ENCODE data around the gene POLN.

Gene POLN

GRCh38 chr4:2253160-2254084, 11.5 kb upstream of the POLN start:
- Histone ChIP-seq H3K9me2 (ENCODE audit: low read depth, low read length) (no peaks in the 10 kb centered on the region), H3K27ac (ENCODE audit: low read depth, low read length, poor library complexity, severe bottlenecking) (no peak overlapping the region)

GRCh38 chr4:2252530-2253091, 10.7 kb upstream of the POLN start:
- Histone ChIP-seq H3K27me3 (ENCODE audit: insufficient read depth, low read length) (no peaks in the 10 kb centered on the region), H4K20me1 (ENCODE audit: insufficient read depth, low read length) (no peaks in the 10 kb centered on the region), H3K4me1 (ENCODE audit: insufficient read depth, low read length, severe bottlenecking) (no peaks in the 10 kb centered on the region), H3K27ac (ENCODE audit: low read depth, low read length, poor library complexity, severe bottlenecking) (no peak overlapping the region), H3K9me3 (ENCODE audit: low read length) (no peaks in the 10 kb centered on the region), H3K79me2 (ENCODE audit: insufficient read depth, low read length) (no peaks in the 10 kb centered on the region), H3K4me2 (ENCODE audit: low read length) (no peak overlapping the region), H3K36me3 (ENCODE audit: insufficient read depth, low read length) (no peaks in the 10 kb centered on the region), H3F3A (ENCODE audit: insufficient read depth, low read length) (no peaks in the 10 kb centered on the region), H2AFZ (ENCODE audit: low read length) (no peak overlapping the region), H3K9ac (ENCODE audit: low read length) (no peak overlapping the region), H3K9me2 (ENCODE audit: low read depth, low read length) (no peaks in the 10 kb centered on the region), H3K4me3 (ENCODE audit: low read depth, low read length, poor library complexity, severe bottlenecking) (no peak overlapping the region)
- TF ChIP-seq EZH2 (IDR thresholded peaks at IDR 0.05; ENCODE audit: borderline replicate concordance, low read length), result no peak
- TF ChIP-seq, protein P1, sequence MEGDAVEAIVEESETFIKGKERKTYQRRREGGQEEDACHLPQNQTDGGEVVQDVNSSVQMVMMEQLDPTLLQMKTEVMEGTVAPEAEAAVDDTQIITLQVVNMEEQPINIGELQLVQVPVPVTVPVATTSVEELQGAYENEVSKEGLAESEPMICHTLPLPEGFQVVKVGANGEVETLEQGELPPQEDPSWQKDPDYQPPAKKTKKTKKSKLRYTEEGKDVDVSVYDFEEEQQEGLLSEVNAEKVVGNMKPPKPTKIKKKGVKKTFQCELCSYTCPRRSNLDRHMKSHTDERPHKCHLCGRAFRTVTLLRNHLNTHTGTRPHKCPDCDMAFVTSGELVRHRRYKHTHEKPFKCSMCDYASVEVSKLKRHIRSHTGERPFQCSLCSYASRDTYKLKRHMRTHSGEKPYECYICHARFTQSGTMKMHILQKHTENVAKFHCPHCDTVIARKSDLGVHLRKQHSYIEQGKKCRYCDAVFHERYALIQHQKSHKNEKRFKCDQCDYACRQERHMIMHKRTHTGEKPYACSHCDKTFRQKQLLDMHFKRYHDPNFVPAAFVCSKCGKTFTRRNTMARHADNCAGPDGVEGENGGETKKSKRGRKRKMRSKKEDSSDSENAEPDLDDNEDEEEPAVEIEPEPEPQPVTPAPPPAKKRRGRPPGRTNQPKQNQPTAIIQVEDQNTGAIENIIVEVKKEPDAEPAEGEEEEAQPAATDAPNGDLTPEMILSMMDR (IDR thresholded peaks at IDR 0.05; ENCODE audit: low read length), result no peak

More at GRCh38 chr4:2253160-2254084, 11.5 kb upstream of the POLN start:
- Histone ChIP-seq H4K20me1 (ENCODE audit: insufficient read depth, low read length) (no peaks in the 10 kb centered on the region), H3K4me3 (ENCODE audit: low read depth, low read length, poor library complexity, severe bottlenecking) (no peak overlapping the region), H3K27me3 (ENCODE audit: insufficient read depth, low read length) (no peaks in the 10 kb centered on the region), H3K36me3 (ENCODE audit: insufficient read depth, low read length) (no peaks in the 10 kb centered on the region), H2AFZ (ENCODE audit: low read length) (no peak overlapping the region), H3K4me1 (ENCODE audit: insufficient read depth, low read length, severe bottlenecking) (no peaks in the 10 kb centered on the region), H3K4me2 (ENCODE audit: low read length) (no peak overlapping the region), H3K9ac (ENCODE audit: low read length) (no peak overlapping the region), H3F3A (ENCODE audit: insufficient read depth, low read length) (no peaks in the 10 kb centered on the region), H3K9me3 (ENCODE audit: low read length) (no peaks in the 10 kb centered on the region), H3K79me2 (ENCODE audit: insufficient read depth, low read length) (no peaks in the 10 kb centered on the region)
- TF ChIP-seq EZH2 (IDR thresholded peaks at IDR 0.05; ENCODE audit: borderline replicate concordance, low read length), result no peak
- TF ChIP-seq, protein P1 (IDR thresholded peaks at IDR 0.05; ENCODE audit: low read length), result no peak

GRCh38 chr4:2251795-2252529, 10.0 kb upstream of the POLN start:
- Histone ChIP-seq H3K9me3 (ENCODE audit: low read length) (no peaks in the 10 kb centered on the region), H3F3A (ENCODE audit: insufficient read depth, low read length) (no peaks in the 10 kb centered on the region), H3K36me3 (ENCODE audit: insufficient read depth, low read length) (no peaks in the 10 kb centered on the region), H3K9me2 (ENCODE audit: low read depth, low read length) (no peaks in the 10 kb centered on the region), H3K4me2 (ENCODE audit: low read length) (no peak overlapping the region), H2AFZ (ENCODE audit: low read length) (no peak overlapping the region), H3K4me3 (ENCODE audit: low read depth, low read length, poor library complexity, severe bottlenecking) (no peak overlapping the region), H3K9ac (ENCODE audit: low read length) (no peak overlapping the region), H4K20me1 (ENCODE audit: insufficient read depth, low read length) (no peaks in the 10 kb centered on the region), H3K27me3 (ENCODE audit: insufficient read depth, low read length) (no peaks in the 10 kb centered on the region), H3K79me2 (ENCODE audit: insufficient read depth, low read length) (no peaks in the 10 kb centered on the region), H3K27ac (ENCODE audit: low read depth, low read length, poor library complexity, severe bottlenecking) (no peak overlapping the region), H3K4me1 (ENCODE audit: insufficient read depth, low read length, severe bottlenecking) (no peaks in the 10 kb centered on the region)
- TF ChIP-seq EZH2 (IDR thresholded peaks at IDR 0.05; ENCODE audit: borderline replicate concordance, low read length), result no peak
- TF ChIP-seq, protein P1 (IDR thresholded peaks at IDR 0.05; ENCODE audit: low read length), result no peak
